ENCODE measurements around the gene PDE4D. TPM values are rescaled to one million over a fixed set of nuclear protein-coding genes. Genes with fewer than 3 reads are reported as not detected.

Gene PDE4D
- total RNA-seq, 1 donor from 2014 or later = 85.8 TPM

- ATAC-seq = no peak
- H3K4me1 ChIP-seq = no peaks in the 10 kb centered on the region
- H3K4me3 ChIP-seq = no peak overlapping the region
- H3K27ac ChIP-seq = no peak overlapping the region
- no peaks in the 10 kb centered on the region for H3K9me3 ChIP-seq
- no peak for DNase-seq
- intact Hi-C loops (cut with DNase I) = no loop called here
- H3K36me3 ChIP-seq = no peaks in the 10 kb centered on the region
- TF ChIP-seq, protein P1, sequence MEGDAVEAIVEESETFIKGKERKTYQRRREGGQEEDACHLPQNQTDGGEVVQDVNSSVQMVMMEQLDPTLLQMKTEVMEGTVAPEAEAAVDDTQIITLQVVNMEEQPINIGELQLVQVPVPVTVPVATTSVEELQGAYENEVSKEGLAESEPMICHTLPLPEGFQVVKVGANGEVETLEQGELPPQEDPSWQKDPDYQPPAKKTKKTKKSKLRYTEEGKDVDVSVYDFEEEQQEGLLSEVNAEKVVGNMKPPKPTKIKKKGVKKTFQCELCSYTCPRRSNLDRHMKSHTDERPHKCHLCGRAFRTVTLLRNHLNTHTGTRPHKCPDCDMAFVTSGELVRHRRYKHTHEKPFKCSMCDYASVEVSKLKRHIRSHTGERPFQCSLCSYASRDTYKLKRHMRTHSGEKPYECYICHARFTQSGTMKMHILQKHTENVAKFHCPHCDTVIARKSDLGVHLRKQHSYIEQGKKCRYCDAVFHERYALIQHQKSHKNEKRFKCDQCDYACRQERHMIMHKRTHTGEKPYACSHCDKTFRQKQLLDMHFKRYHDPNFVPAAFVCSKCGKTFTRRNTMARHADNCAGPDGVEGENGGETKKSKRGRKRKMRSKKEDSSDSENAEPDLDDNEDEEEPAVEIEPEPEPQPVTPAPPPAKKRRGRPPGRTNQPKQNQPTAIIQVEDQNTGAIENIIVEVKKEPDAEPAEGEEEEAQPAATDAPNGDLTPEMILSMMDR (IDR thresholded peaks at IDR 0.05) = no peak
- no peaks in the 10 kb centered on the region for H3K27me3 ChIP-seq
Observed at GRCh38 chr5:59732301-59732700, 161.2 kb downstream of the PDE4D start.

- Histone ChIP-seq H3K4me3 (no peak overlapping the region), H3K4me1 (no peaks in the 10 kb centered on the region)
- intact Hi-C loops (cut with DNase I) = no loop called here
Observed at GRCh38 chr5:59731809-59732208, 161.7 kb downstream of the PDE4D start.

DNA sequence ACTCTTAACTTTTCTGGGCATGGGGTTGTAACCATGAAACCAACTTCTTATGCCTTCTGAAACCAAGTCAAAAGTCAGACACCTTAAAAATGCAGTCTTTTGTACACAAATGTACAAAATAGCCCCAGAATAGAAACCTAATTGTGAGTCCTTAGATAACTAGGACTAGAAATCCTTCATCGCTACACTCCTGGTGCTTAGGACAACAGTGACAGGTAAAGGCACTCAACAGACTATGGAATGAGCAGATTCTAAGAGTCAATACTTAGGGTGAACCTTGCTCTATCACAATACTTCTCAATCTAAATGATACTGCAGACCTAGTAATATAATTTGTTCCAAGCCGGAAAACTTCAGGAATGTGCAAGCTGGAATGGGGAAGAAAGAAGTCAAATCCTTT, 163.7 kb downstream of the PDE4D start:
- ATAC-seq = no peak
- H3K4me3 ChIP-seq = no peak overlapping the region
- no peak for DNase-seq
- H3K27ac ChIP-seq = no peak overlapping the region
- TF ChIP-seq, protein P1 (IDR thresholded peaks at IDR 0.05) = no peak
- intact Hi-C loops (cut with DNase I) = no loop called here
- H3K9me3 ChIP-seq = no peaks in the 10 kb centered on the region
- H3K27me3 ChIP-seq = no peaks in the 10 kb centered on the region
- H3K36me3 ChIP-seq = no peaks in the 10 kb centered on the region
- no peaks in the 10 kb centered on the region for H3K4me1 ChIP-seq

More at GRCh38 chr5:59731809-59732208, 161.7 kb downstream of the PDE4D start:
- DNase-seq = no peak
- no peaks in the 10 kb centered on the region for H3K36me3 ChIP-seq
- H3K9me3 ChIP-seq = no peaks in the 10 kb centered on the region
- no peak for ATAC-seq
- H3K27ac ChIP-seq = no peak overlapping the region
- TF ChIP-seq, protein P1 (IDR thresholded peaks at IDR 0.05) = no peak
- no peaks in the 10 kb centered on the region for H3K27me3 ChIP-seq

DNA sequence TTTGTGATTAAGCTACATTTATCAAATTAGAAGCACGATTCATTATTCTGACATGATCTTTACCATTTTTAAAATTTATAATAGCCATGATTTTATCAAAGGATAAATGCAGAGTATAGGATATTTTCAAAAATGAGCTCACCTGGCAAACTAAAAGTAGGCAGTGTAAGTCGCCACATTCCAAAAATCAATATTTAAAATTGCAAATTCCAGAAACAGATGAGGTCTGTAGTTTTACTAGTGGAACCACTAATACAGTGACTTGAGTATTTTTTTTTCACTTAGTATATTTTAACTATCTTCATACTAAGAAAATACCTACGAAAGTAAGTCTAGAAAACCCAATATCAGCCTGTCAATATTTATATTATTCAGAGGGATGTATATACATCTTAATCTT, 164.2 kb downstream of the PDE4D start:
- Histone ChIP-seq H3K4me3 (no peak overlapping the region), H3K27me3 (no peaks in the 10 kb centered on the region), H3K9me3 (no peaks in the 10 kb centered on the region), H3K4me1 (no peaks in the 10 kb centered on the region), H3K27ac (no peak overlapping the region), H3K36me3 (no peaks in the 10 kb centered on the region)
- TF ChIP-seq, protein P1 (IDR thresholded peaks at IDR 0.05) = no peak
- no peak for DNase-seq
- intact Hi-C loops (cut with DNase I) = no loop called here
- no peak for ATAC-seq

GRCh38 chr5:59728356-59728755, 165.2 kb downstream of the PDE4D start:
- no peak for DNase-seq
- H3K27me3 ChIP-seq = no peaks in the 10 kb centered on the region
- H3K27ac ChIP-seq = no peak overlapping the region
- intact Hi-C loops (cut with DNase I) = no loop called here
- no peaks in the 10 kb centered on the region for H3K9me3 ChIP-seq
- TF ChIP-seq, protein P1 (IDR thresholded peaks at IDR 0.05) = no peak
- H3K4me1 ChIP-seq = no peaks in the 10 kb centered on the region
- no peaks in the 10 kb centered on the region for H3K36me3 ChIP-seq
- no peak for ATAC-seq
- H3K4me3 ChIP-seq = no peak overlapping the region

- Histone ChIP-seq H3K36me3 (no peaks in the 10 kb centered on the region), H3K4me3 (no peak overlapping the region), H3K9me3 (no peaks in the 10 kb centered on the region), H3K27me3 (no peaks in the 10 kb centered on the region), H3K27ac (no peak overlapping the region), H3K4me1 (no peaks in the 10 kb centered on the region)
- DNase-seq = no peak
- intact Hi-C loops (cut with DNase I) = no loop called here
- no peak for ATAC-seq
- TF ChIP-seq, protein P1 (IDR thresholded peaks at IDR 0.05) = no peak
Observed at GRCh38 chr5:59727186-59727585, 166.3 kb downstream of the PDE4D start.

All from upper lobe of right lung (tissue), 1 donor.